Nephron progenitor cell (in vitro differentiated cells): Measurements from ENCODE around the gene NME4.
A peak's percentile ranks its signal among the peaks of the same experiment; 100 is the strongest.

Experiments
- DNase-seq: peaks from one replicate; pipeline ENCODE4 v3.0.0; 2021
- H3K27ac Mint-ChIP-seq: 2 replicates; pipeline ENCODE4 v1.8.0; 2021; ENCODE audit warnings: mild to moderate bottlenecking, moderate library complexity, mixed read lengths
- H3K27me3 Mint-ChIP-seq: 2 replicates; pipeline ENCODE4 v1.8.0; 2021; ENCODE audit warnings: mild to moderate bottlenecking, low read depth, mixed read lengths; ENCODE audit not compliant: poor library complexity
- H3K36me3 Mint-ChIP-seq: 2 replicates; pipeline ENCODE4 v1.8.0; 2021; ENCODE audit warnings: low read depth, mixed read lengths
- H3K4me1 Mint-ChIP-seq: 2 replicates; pipeline ENCODE4 v1.8.0; 2021; ENCODE audit warnings: mixed read lengths
- H3K4me3 Mint-ChIP-seq: 2 replicates; pipeline ENCODE4 v1.8.0; 2021; ENCODE audit warnings: mild to moderate bottlenecking, moderate library complexity, mixed read lengths
- H3K9me3 Mint-ChIP-seq: 2 replicates; pipeline ENCODE4 v1.8.0; 2021; ENCODE audit warnings: mild to moderate bottlenecking, moderate library complexity, mixed read lengths
- TF ChIP-seq, protein P1 (sequence below): fragments of 200-600 bp; sonication (generic); IDR thresholded peaks from 2 replicates; pipeline ENCODE4 v1.5.0; 2021; ENCODE audit warnings: antibody characterized with exemption

Gene NME4

DNA sequence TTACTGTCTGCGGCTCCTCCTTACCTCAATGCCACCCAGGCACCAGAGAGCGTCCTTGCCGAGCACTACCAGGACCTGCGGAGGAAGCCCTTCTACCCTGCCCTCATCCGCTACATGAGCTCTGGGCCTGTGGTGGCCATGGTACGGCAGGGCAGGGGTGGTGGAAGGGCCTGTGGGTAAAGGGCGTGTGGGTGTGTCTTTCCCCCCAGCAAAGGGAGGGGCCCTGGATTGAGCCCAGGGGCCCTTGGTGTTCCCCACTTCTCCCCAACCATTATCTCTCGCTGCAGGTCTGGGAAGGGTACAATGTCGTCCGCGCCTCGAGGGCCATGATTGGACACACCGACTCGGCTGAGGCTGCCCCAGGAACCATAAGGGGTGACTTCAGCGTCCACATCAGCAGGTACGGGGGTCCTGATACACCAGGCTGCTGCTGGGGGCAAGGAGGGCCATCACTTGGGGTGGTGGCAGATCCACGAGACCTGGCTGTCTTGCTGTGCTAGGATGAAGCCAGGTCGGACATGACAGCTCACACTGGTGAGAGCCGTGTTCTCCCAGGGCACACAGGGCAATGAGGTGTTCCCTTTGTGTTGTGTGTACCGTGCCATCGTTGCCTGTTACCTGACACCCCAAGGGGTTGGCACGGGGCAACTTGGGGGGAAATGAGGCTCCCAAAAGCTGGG is 2.5 kb downstream of the NME4 start:
- TF ChIP-seq, protein P1, sequence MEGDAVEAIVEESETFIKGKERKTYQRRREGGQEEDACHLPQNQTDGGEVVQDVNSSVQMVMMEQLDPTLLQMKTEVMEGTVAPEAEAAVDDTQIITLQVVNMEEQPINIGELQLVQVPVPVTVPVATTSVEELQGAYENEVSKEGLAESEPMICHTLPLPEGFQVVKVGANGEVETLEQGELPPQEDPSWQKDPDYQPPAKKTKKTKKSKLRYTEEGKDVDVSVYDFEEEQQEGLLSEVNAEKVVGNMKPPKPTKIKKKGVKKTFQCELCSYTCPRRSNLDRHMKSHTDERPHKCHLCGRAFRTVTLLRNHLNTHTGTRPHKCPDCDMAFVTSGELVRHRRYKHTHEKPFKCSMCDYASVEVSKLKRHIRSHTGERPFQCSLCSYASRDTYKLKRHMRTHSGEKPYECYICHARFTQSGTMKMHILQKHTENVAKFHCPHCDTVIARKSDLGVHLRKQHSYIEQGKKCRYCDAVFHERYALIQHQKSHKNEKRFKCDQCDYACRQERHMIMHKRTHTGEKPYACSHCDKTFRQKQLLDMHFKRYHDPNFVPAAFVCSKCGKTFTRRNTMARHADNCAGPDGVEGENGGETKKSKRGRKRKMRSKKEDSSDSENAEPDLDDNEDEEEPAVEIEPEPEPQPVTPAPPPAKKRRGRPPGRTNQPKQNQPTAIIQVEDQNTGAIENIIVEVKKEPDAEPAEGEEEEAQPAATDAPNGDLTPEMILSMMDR, result no peak
- Mint-ChIP-seq H3K36me3 (peaks cover 4% of the 10 kb centered on the region), H3K4me3 (peak overlapping the region; percentile 49), H3K4me1 (peaks cover 31% of the 10 kb centered on the region), H3K9me3 (no peaks in the 10 kb centered on the region), H3K27me3 (peaks cover 3% of the 10 kb centered on the region), H3K27ac (no peak overlapping the region)
- no peak for DNase-seq

DNA sequence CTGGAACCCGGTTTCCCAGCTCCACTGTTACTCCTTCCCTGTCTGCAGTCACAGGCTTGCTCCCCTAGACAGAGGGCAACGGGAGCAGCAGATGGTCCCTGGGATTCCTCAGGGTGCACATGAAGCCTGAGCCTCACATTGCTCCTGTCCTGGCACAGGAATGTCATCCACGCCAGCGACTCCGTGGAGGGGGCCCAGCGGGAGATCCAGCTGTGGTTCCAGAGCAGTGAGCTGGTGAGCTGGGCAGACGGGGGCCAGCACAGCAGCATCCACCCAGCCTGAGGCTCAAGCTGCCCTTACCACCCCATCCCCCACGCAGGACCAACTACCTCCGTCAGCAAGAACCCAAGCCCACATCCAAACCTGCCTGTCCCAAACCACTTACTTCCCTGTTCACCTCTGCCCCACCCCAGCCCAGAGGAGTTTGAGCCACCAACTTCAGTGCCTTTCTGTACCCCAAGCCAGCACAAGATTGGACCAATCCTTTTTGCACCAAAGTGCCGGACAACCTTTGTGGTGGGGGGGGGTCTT is 3.1 kb downstream of the NME4 start:
- peaks cover 4% of the 10 kb centered on the region for H3K36me3 Mint-ChIP-seq
- peaks cover 3% of the 10 kb centered on the region for H3K27me3 Mint-ChIP-seq
- no peak overlapping the region for H3K27ac Mint-ChIP-seq
- H3K9me3 Mint-ChIP-seq, result no peaks in the 10 kb centered on the region
- H3K4me3 Mint-ChIP-seq, result peak overlapping the region; percentile 83
- peaks cover 31% of the 10 kb centered on the region for H3K4me1 Mint-ChIP-seq
- TF ChIP-seq, protein P1, result no peak
- no peak for DNase-seq

DNA sequence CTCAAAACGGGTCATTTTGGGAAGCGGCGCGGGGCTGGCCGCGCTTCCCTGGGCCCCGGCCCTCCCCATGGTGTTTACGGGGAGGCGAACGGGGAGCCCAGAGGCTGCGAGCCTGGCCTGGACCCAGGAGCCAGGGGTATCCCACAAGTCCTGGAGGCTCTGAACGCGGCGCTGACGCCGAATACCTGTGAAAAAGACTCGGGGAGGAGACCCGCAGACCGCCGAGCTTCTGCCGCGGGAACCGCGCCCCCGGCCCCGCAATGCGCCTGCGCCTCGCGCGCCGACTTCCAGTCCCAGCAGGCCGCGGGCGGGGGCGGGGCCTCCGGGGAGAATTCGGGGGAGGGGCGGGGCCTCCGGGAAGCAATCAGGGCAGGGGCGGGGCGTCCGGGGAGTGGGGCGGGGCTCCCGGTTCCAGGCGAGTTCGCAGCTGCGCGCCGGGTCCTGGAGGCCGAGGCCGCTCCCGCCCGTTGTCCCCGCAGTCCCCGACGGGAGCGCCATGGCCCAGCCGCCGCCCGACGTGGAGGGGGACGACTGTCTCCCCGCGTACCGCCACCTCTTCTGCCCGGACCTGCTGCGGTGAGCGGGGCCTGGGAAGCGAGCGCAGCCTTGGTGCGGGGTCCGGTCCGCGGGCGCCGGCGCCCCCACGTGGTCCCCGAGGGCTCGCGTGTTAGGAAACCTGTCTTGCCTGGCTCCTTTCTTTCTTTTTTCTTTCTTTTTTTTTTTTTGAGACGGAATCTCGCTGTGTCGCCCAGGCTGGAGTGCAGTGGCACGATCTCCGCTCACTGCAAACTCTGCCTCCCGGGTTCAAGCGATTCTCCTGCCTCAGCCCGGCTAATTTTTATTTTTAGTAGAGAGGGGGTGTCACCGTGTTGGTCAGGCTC is 4.7 kb downstream of the NME4 start, which contains the start of gene DECR2:
DECR2 (plus strand) TSS at position 418 of the 881 bp plus-strand sequence; CDS start at position 497, 79 bp downstream.
- TF ChIP-seq, protein P1, result no peak
- peak within 1 kb of the TSS; percentile 83 for H3K4me3 Mint-ChIP-seq
- H3K4me1 Mint-ChIP-seq, result peaks cover 22% of the 10 kb centered on the region
- DNase-seq, result peak; percentile 100
- no peak within 1 kb of the TSS for H3K27ac Mint-ChIP-seq
- H3K9me3 Mint-ChIP-seq, result no peaks in the 10 kb centered on the region
- peaks cover 4% of the 10 kb centered on the region for H3K36me3 Mint-ChIP-seq
- H3K27me3 Mint-ChIP-seq, result no peaks in the 10 kb centered on the region

DNA sequence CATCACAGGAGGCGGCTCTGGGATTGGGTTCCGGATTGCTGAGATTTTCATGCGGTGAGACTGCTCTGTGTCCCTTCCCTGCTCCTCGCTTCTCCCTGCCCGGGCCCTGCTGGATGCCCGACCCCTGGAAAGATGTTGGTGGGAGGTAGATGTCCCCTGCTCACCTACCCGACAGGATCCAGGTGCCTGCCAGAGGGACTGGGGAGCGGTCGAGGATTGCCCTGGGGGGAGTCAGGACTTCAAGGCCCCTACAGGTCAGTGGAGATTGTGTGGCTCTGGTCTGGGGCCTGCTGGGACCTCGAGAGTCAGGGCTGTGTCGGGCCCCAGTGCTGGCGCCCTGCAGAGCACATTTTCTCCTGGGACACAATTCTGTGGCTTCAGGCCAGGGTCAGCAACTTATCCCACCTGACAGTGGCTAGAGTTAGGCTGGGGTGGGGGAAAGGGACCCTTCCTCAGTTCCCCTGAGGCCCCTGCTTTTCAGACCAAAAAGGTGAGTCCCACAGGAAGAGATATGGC is 8.0 kb downstream of the NME4 start:
- no peak overlapping the region for H3K27ac Mint-ChIP-seq
- peaks cover 17% of the 10 kb centered on the region for H3K4me1 Mint-ChIP-seq
- TF ChIP-seq, protein P1, result no peak
- H3K9me3 Mint-ChIP-seq, result no peaks in the 10 kb centered on the region
- H3K36me3 Mint-ChIP-seq, result peaks cover 15% of the 10 kb centered on the region
- no peak for DNase-seq
- no peaks in the 10 kb centered on the region for H3K27me3 Mint-ChIP-seq
- H3K4me3 Mint-ChIP-seq, result no peak overlapping the region

DNA sequence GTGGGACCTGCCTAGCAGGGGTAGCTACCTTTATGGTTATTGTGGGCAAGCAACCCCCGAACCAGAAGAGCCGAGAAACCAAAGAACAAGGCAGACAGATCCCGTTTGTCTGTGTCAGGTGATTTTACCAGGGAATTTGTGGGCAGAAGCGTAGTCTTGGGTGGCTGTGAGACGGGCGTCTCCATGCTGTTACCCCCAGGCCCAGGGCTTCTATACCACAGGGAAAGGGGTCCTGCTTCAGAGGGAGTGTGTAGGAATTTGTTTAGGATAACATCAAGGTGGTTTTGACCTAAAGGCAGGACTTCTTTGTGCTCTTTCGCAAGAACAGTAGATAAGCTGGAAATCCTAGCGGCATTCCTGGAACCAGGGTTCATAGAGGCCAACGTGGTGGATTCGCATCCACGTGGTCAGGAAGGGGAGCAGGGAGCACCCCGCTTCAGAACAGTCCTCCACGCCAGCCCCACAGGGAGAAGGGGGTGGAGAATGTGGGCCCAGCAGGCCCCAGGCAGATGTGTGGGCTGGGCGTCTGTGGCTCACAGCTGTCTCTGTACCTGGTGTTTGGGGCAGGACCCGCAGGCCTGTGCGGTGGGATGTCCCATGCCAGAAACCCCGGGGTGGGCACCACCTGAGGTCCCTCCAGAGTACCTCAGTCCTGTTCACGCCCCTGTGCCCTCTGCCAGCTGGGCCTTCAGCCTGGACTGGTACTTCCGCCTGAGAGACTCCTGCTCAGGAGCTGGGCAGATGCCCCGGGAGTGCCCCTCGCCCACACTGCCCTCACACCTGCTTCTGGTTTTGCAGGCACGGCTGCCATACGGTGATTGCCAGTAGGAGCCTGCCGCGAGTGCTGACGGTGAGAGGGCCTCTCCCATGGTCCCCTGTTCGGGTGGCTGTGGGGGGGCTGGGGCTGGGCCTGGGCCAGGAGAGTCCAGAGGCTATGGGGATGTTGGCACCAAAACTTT is 8.8 kb downstream of the NME4 start:
- H3K27me3 Mint-ChIP-seq, result no peaks in the 10 kb centered on the region
- no peak overlapping the region for H3K27ac Mint-ChIP-seq
- no peaks in the 10 kb centered on the region for H3K9me3 Mint-ChIP-seq
- H3K4me3 Mint-ChIP-seq, result no peak overlapping the region
- TF ChIP-seq, protein P1, result no peak
- peaks cover 10% of the 10 kb centered on the region for H3K36me3 Mint-ChIP-seq
- peaks cover 14% of the 10 kb centered on the region for H3K4me1 Mint-ChIP-seq
- DNase-seq, result no peak
